Coronary artery (tissue), 2 donors: ENCODE data around the gene USP43.
"Not testable (repeated sequence)": the region's sequence is repeated elsewhere in the genome, so short reads cannot be mapped to it uniquely, and the experiment has no call there.

Experiments used
- DNase-seq: peaks from one replicate; pipeline ENCODE4 v3.0.0-alpha.2; 2017; ENCODE audit warnings: low spot score
- H3K27ac ChIP-seq, 2 donors: fragments of 200-600 bp; sonication (generic); one replicate each; pipeline ENCODE4 v1.5.1; 2016 to 2019
- H3K4me3 ChIP-seq: fragments of 200-600 bp; sonication (generic); 2 replicates; pipeline ENCODE4 v1.5.1; 2016; ENCODE audit warnings: mild to moderate bottlenecking, moderate library complexity
- CTCF ChIP-seq: fragments of 200-600 bp; sonication (generic); IDR thresholded peaks from one replicate; pipeline ENCODE4 v1.5.1; 2019; ENCODE audit warnings: antibody characterized with exemption

The USP43 gene

GRCh38 chr17:9645851-9646545 is 681 bp downstream of the USP43 start:
- Histone ChIP-seq H3K4me3 (peak overlapping the region; percentile 72), H3K27ac (no peak overlapping the region)
- no peak for TF ChIP-seq CTCF
- DNase-seq, result no peak

GRCh38 chr17:9646546-9646885 is 1.2 kb downstream of the USP43 start:
- no peak for DNase-seq
- TF ChIP-seq CTCF, result no peak
- no peak overlapping the region for H3K27ac ChIP-seq
- peak overlapping the region; percentile 72 for H3K4me3 ChIP-seq

GRCh38 chr17:9647014-9647413 is 1.7 kb downstream of the USP43 start:
- no peak overlapping the region for H3K27ac ChIP-seq
- TF ChIP-seq CTCF, result no peak
- DNase-seq, result no peak
- H3K4me3 ChIP-seq, result no peak overlapping the region

GRCh38 chr17:9648521-9649110 is 3.3 kb downstream of the USP43 start:
- no peak for DNase-seq
- Histone ChIP-seq H3K4me3 (no peak overlapping the region), H3K27ac (no peak overlapping the region)

GRCh38 chr17:9658593-9659211 is 13.4 kb downstream of the USP43 start:
- DNase-seq, result no peak
- Histone ChIP-seq H3K4me3 (no peak overlapping the region), H3K27ac (no peak overlapping the region)
- TF ChIP-seq CTCF, result no peak

More at GRCh38 chr17:9648521-9649110, 3.3 kb downstream of the USP43 start:
- TF ChIP-seq CTCF, result no peak

GRCh38 chr17:9661027-9661426 is 15.7 kb downstream of the USP43 start:
- DNase-seq, result no peak
- Histone ChIP-seq H3K4me3 (no peak overlapping the region), H3K27ac (no peak overlapping the region)
- no peak for TF ChIP-seq CTCF

- not testable (repeated sequence) for H3K27ac ChIP-seq
Measured at GRCh38 chr17:9663511-9663910, 18.2 kb downstream of the USP43 start.

More at GRCh38 chr17:9663511-9663910, 18.2 kb downstream of the USP43 start:
- not testable (repeated sequence) for H3K4me3 ChIP-seq, DNase-seq
